ENCODE results near the gene CBX4.
A peak's percentile ranks its signal among the peaks of the same experiment; 100 is the strongest.

Gene CBX4

GRCh38 chr17:79819534-79820276, 19.5 kb downstream of the CBX4 start:
- H3K27ac ChIP-seq, result no peak overlapping the region
- no peak for TF ChIP-seq ZFX (IDR thresholded peaks at IDR 0.05)
- no peak for TF ChIP-seq CTCF (conservative IDR thresholded peaks at IDR 0.05)

GRCh38 chr17:79819085-79819484, 20.2 kb downstream of the CBX4 start:
- TF ChIP-seq CTCF (conservative IDR thresholded peaks at IDR 0.05) (no peak), ZFX (IDR thresholded peaks at IDR 0.05) (no peak)
- H3K27ac ChIP-seq, result no peak overlapping the region

GRCh38 chr17:79818026-79818758, 21.0 kb downstream of the CBX4 start:
- TF ChIP-seq ZFX (IDR thresholded peaks at IDR 0.05), result no peak
- TF ChIP-seq CTCF (conservative IDR thresholded peaks at IDR 0.05), result no peak
- H3K27ac ChIP-seq, result no peak overlapping the region

GRCh38 chr17:79815836-79816461, 23.3 kb downstream of the CBX4 start:
- TF ChIP-seq ZFX (IDR thresholded peaks at IDR 0.05) (no peak), CTCF (conservative IDR thresholded peaks at IDR 0.05) (no peak)
- peak overlapping the region; percentile 97 for H3K27ac ChIP-seq

- H3K27ac ChIP-seq, result peak overlapping the region; percentile 97
- TF ChIP-seq ZFX (IDR thresholded peaks at IDR 0.05) (peak; percentile 76; the same call in 1 of the 2 replicates), CTCF (conservative IDR thresholded peaks at IDR 0.05) (no peak)
Observed at GRCh38 chr17:79814974-79815835, 24.0 kb downstream of the CBX4 start.

- TF ChIP-seq CTCF (conservative IDR thresholded peaks at IDR 0.05) (no peak), ZFX (IDR thresholded peaks at IDR 0.05) (no peak)
- peak overlapping the region; percentile 97 for H3K27ac ChIP-seq
Observed at GRCh38 chr17:79814127-79814973, 24.9 kb downstream of the CBX4 start.

Data from C4-2B (cell line).